CD14-positive monocyte (primary cell): ENCODE measurements around the gene UBE2L3. TPM values are rescaled to one million over a fixed set of nuclear protein-coding genes. Genes with fewer than 3 reads are reported as not detected.
"Not testable (repeated sequence)": the region's sequence is repeated elsewhere in the genome, so short reads cannot be mapped to it uniquely, and the experiment has no call there.

Experiments used
- DNase-seq, 3 donors: peaks; one replicate each; pipeline ENCODE4 v3.0.0-alpha.2; 2011 to 2022
- H2AFZ ChIP-seq: 2 replicates; pipeline ENCODE4 v1.6.0; 2012; ENCODE audit warnings: mild to moderate bottlenecking, low read depth, low read length, inconsistent platforms; ENCODE audit not compliant: insufficient read depth, poor library complexity, severe bottlenecking
- H3K27ac ChIP-seq, 2 donors: 1 replicate in 1 of 2; 2 replicates in 1 of 2; pipeline ENCODE4 v1.5.1; 2012 to 2013; ENCODE audit warnings: low read length in 2 of 2, control low read depth in 1 of 2, inconsistent platforms in 1 of 2, low read depth in 1 of 2, mild to moderate bottlenecking in 1 of 2
- H3K27me3 ChIP-seq, 2 donors: one replicate each; pipeline versions ENCODE4 v1.6.0 to v1.6.1; 2011 to 2013; ENCODE audit warnings: low read length in 2 of 2; ENCODE audit not compliant: control insufficient read depth in 2 of 2, insufficient read depth in 2 of 2
- H3K36me3 ChIP-seq, 2 donors: replicated peaks in 1 of 2; 1 replicate in 1 of 2; 2 replicates in 1 of 2; pipeline versions ENCODE4 v1.5.1 to v1.6.1; 2012 to 2013; ENCODE audit warnings: low read length in 2 of 2, control low read depth in 1 of 2, inconsistent platforms in 1 of 2, mild to moderate bottlenecking in 1 of 2; ENCODE audit not compliant: insufficient read depth in 2 of 2, control insufficient read depth in 1 of 2
- H3K4me1 ChIP-seq, 2 donors: 1 replicate in 1 of 2; 2 replicates in 1 of 2; pipeline versions ENCODE4 v1.5.1 to v1.6.1; 2012 to 2013; ENCODE audit warnings: low read length in 2 of 2, control low read depth in 1 of 2, inconsistent platforms in 1 of 2, mild to moderate bottlenecking in 1 of 2, moderate library complexity in 1 of 2; ENCODE audit not compliant: insufficient read depth in 2 of 2, control insufficient read depth in 1 of 2
- H3K4me2 ChIP-seq: replicated peaks from 2 replicates; pipeline ENCODE3; 2012; ENCODE audit warnings: low read length, moderate library complexity, mild to moderate bottlenecking; ENCODE audit not compliant: poor library complexity, severe bottlenecking; ENCODE audit errors: extremely low read depth
- H3K4me3 ChIP-seq, 3 experiments: fragments of 200-600 bp in 1 of 3; sonication (generic) in 1 of 3; replicated peaks in 1 of 3; 1 replicate in 2 of 3; 2 replicates in 1 of 3; pipeline ENCODE4 v1.5.1; 2011 to 2013; ENCODE audit warnings: low read length in 3 of 3, mild to moderate bottlenecking in 3 of 3, control low read depth in 2 of 3, low read depth in 2 of 3, inconsistent platforms in 1 of 3, moderate library complexity in 1 of 3
- H3K79me2 ChIP-seq: 2 replicates; pipeline ENCODE4 v1.6.0; 2012; ENCODE audit warnings: mild to moderate bottlenecking, control low read depth, inconsistent platforms, low read length, moderate library complexity; ENCODE audit not compliant: insufficient read depth
- H3K9ac ChIP-seq: 2 replicates; pipeline ENCODE4 v1.6.0; 2017; ENCODE audit warnings: low read length, mild to moderate bottlenecking; ENCODE audit not compliant: insufficient read depth, poor library complexity, severe bottlenecking
- H3K9me3 ChIP-seq, 2 donors: replicated peaks in 1 of 2; 1 replicate in 1 of 2; 2 replicates in 1 of 2; pipeline versions ENCODE4 v1.5.1 to v1.6.1; 2012 to 2013; ENCODE audit warnings: low read length in 2 of 2, control low read depth in 1 of 2; ENCODE audit not compliant: control insufficient read depth in 1 of 2, insufficient read depth in 1 of 2
- H4K20me1 ChIP-seq: 2 replicates; pipeline ENCODE4 v1.6.0; 2012; ENCODE audit warnings: mild to moderate bottlenecking, low read length, control low read depth, moderate library complexity; ENCODE audit not compliant: insufficient read depth
- H3K27ac Mint-ChIP-seq, 7 donors: one replicate each; pipeline ENCODE4 v1.8.0; 2020; ENCODE audit warnings: mild to moderate bottlenecking in 7 of 7, mixed read lengths in 7 of 7, moderate library complexity in 6 of 7, inconsistent platforms in 2 of 7
- H3K27me3 Mint-ChIP-seq, 3 donors: one replicate each; pipeline ENCODE4 v1.8.0; 2021 to 2022; ENCODE audit warnings: low read depth in 3 of 3, mild to moderate bottlenecking in 3 of 3, mixed read lengths in 3 of 3, moderate library complexity in 3 of 3, inconsistent platforms in 1 of 3
- H3K36me3 Mint-ChIP-seq, 2 donors: one replicate each; pipeline ENCODE4 v1.8.0; 2020; ENCODE audit warnings: mixed read lengths in 2 of 2, inconsistent platforms in 1 of 2, mild to moderate bottlenecking in 1 of 2
- H3K4me1 Mint-ChIP-seq: one replicate; pipeline ENCODE4 v1.8.0; 2020; ENCODE audit warnings: mild to moderate bottlenecking, mixed read lengths
- H3K4me3 Mint-ChIP-seq, 2 donors: one replicate each; pipeline ENCODE4 v1.8.0; 2020; ENCODE audit warnings: mild to moderate bottlenecking in 2 of 2, mixed read lengths in 2 of 2, moderate library complexity in 1 of 2
- H3K9me3 Mint-ChIP-seq, 7 donors: one replicate each; pipeline ENCODE4 v1.8.0; 2020 to 2022; ENCODE audit warnings: mixed read lengths in 7 of 7, mild to moderate bottlenecking in 6 of 7, moderate library complexity in 6 of 7, inconsistent platforms in 2 of 7
- WGBS: methylation state at CpG from one replicate; pipeline ENCODE4 v1.1.5; 2013; ENCODE audit warnings: missing lambda C conversion rate; ENCODE audit not compliant: insufficient coverage; 5-methylcytosine and 5-hydroxymethylcytosine counted together
- intact Hi-C, 2 donors: fragments of 100-400 bp; cut with micrococcal nuclease; formaldehyde crosslinking; loops; one replicate each; pipeline versions ENCODE4 v1.15.0 to v1.15.1; 2023
- polyA plus RNA-seq, 3 donors: library from polyadenylated mRNA; depleted of rRNA in 1 of 3; unstranded in 2 of 3; stranded (reverse) in 1 of 3; fragments of 300-500 nt in 2 of 3; fragments of >200 nt in 1 of 3; fragmentation: Illumina TruSeq in 2 of 3; gene quantifications; 1 replicate in 2 of 3; 2 replicates in 1 of 3; pipeline ENCODE4 v1.2.3, GENCODE V29; 2012 to 2021

UBE2L3 gene
- polyA plus RNA-seq, 3 donors = 19.6 to 88.9 (median 69.6) TPM

- H3K36me3 ChIP-seq, DNase-seq, intact Hi-C loops, H3K27me3 ChIP-seq, H3K9me3 ChIP-seq, H3K9ac ChIP-seq, H3K36me3 Mint-ChIP-seq, H3K27me3 Mint-ChIP-seq, H4K20me1 ChIP-seq, H3K4me1 Mint-ChIP-seq, H3K4me3 ChIP-seq, H3K27ac Mint-ChIP-seq, H3K4me1 ChIP-seq, H3K79me2 ChIP-seq, H3K4me3 Mint-ChIP-seq, H3K4me2 ChIP-seq, H2AFZ ChIP-seq, H3K27ac ChIP-seq, H3K9me3 Mint-ChIP-seq: not testable (repeated sequence)
- no CpG with 5 or more reads among the region's 62 CpGs for whole genome bisulfite sequencing
These were observed 17.4 kb upstream of the UBE2L3 start for GRCh38 chr22:21550008-21550677.

- H3K4me1 ChIP-seq, H3K79me2 ChIP-seq, H3K4me3 ChIP-seq, H3K36me3 Mint-ChIP-seq, H3K27ac ChIP-seq, H3K9ac ChIP-seq, H4K20me1 ChIP-seq, H3K4me1 Mint-ChIP-seq, intact Hi-C loops, H3K27me3 Mint-ChIP-seq, H3K9me3 Mint-ChIP-seq, H3K4me3 Mint-ChIP-seq, H2AFZ ChIP-seq, H3K27ac Mint-ChIP-seq, DNase-seq, H3K27me3 ChIP-seq, H3K4me2 ChIP-seq, H3K9me3 ChIP-seq, H3K36me3 ChIP-seq: not testable (repeated sequence)
- WGBS = no CpG with 5 or more reads among the region's 44 CpGs
These were observed 16.9 kb upstream of the UBE2L3 start for GRCh38 chr22:21550678-21551047.

GRCh38 chr22:21551361-21551760, 16.2 kb upstream of the UBE2L3 start, which contains the start of gene RIMBP3C:
Gene RIMBP3C (minus strand): TSS chr22:21551461. CDS start chr22:21550976, 485 bp downstream.
- H3K4me2 ChIP-seq, H2AFZ ChIP-seq, H3K27me3 Mint-ChIP-seq, H3K4me3 Mint-ChIP-seq, H3K4me1 ChIP-seq, H4K20me1 ChIP-seq, H3K4me1 Mint-ChIP-seq, H3K36me3 ChIP-seq, intact Hi-C loops, H3K9ac ChIP-seq, H3K27ac Mint-ChIP-seq, DNase-seq, H3K9me3 Mint-ChIP-seq, H3K4me3 ChIP-seq, H3K27ac ChIP-seq, H3K36me3 Mint-ChIP-seq, H3K79me2 ChIP-seq, H3K27me3 ChIP-seq, H3K9me3 ChIP-seq: not testable (repeated sequence)
- no CpG with 5 or more reads among the region's 4 CpGs for WGBS

- H3K36me3 ChIP-seq, H3K79me2 ChIP-seq, H3K9me3 Mint-ChIP-seq, H3K27ac ChIP-seq, H3K4me3 ChIP-seq, intact Hi-C loops, H3K27me3 Mint-ChIP-seq, H3K36me3 Mint-ChIP-seq, H3K27me3 ChIP-seq, H3K4me1 ChIP-seq, H3K9me3 ChIP-seq, H3K4me2 ChIP-seq, H2AFZ ChIP-seq, H3K4me1 Mint-ChIP-seq, DNase-seq, H3K4me3 Mint-ChIP-seq, H3K9ac ChIP-seq, H3K27ac Mint-ChIP-seq, H4K20me1 ChIP-seq: not testable (repeated sequence)
- 100% methylated on average over 1 of the region's 10 CpGs for WGBS
These were observed 8.0 kb upstream of the UBE2L3 start for GRCh38 chr22:21559345-21560125.
